Measurements from ENCODE around the gene KRT38. TPM values are rescaled to one million over a fixed set of nuclear protein-coding genes. Genes with fewer than 3 reads are reported as not detected.

KRT38 gene
- total and polyA plus RNA-seq, 7 donors: 0.03 TPM; not detected in 6

GRCh38 chr17:41393294-41393693 is 47.5 kb downstream of the KRT38 start:
- Histone ChIP-seq H3K9me3 (no peaks in the 10 kb centered on the region), H3K4me1 (no peaks in the 10 kb centered on the region), H3K27me3 (ENCODE audit: insufficient read depth in 3 of 3, low read length in 2 of 3) (no peaks in the 10 kb centered on the region), H3K4me3 (no peak overlapping the region), H3K36me3 (ENCODE audit: insufficient read depth in 1 of 2, low read depth in 1 of 2) (no peaks in the 10 kb centered on the region), H3K27ac (no peak overlapping the region)
- 54 to 65% (median 57%) methylated on average over 5 of the region's 5 CpGs for WGBS, 3 donors
- no peak for DNase-seq
- intact Hi-C loops (cut with DNase I): no loop called here
- TF ChIP-seq CTCF (IDR thresholded peaks at IDR 0.05): no peak
- no peak for ATAC-seq

GRCh38 chr17:41392278-41392677 is 48.5 kb downstream of the KRT38 start:
- Histone ChIP-seq H3K9me3 (no peaks in the 10 kb centered on the region), H3K27ac (no peak overlapping the region), H3K36me3 (ENCODE audit: insufficient read depth in 1 of 2, low read depth in 1 of 2) (no peaks in the 10 kb centered on the region), H3K4me3 (no peak overlapping the region), H3K27me3 (ENCODE audit: insufficient read depth in 3 of 3, low read length in 2 of 3) (no peaks in the 10 kb centered on the region), H3K4me1 (no peaks in the 10 kb centered on the region)
- DNase-seq (no peak), ATAC-seq (no peak)
- 96 to 100% (median 99%) methylated on average over 1 of the region's 1 CpG for WGBS, 3 donors
- intact Hi-C loops (cut with DNase I): no loop called here
- TF ChIP-seq CTCF (IDR thresholded peaks at IDR 0.05): no peak

GRCh38 chr17:41391535-41391934 is 49.2 kb downstream of the KRT38 start:
- peaks cover 6% of the 10 kb centered on the region for H3K9me3 ChIP-seq
- intact Hi-C loops (cut with DNase I): no loop called here
- H3K4me3 ChIP-seq: no peak overlapping the region
- ATAC-seq (no peak), DNase-seq (no peak)
- H3K27me3 ChIP-seq (ENCODE audit: insufficient read depth in 3 of 3, low read length in 2 of 3): no peaks in the 10 kb centered on the region
- H3K36me3 ChIP-seq (ENCODE audit: insufficient read depth in 1 of 2, low read depth in 1 of 2): no peaks in the 10 kb centered on the region
- TF ChIP-seq CTCF (IDR thresholded peaks at IDR 0.05): no peak
- H3K27ac ChIP-seq: no peak overlapping the region
- 64 to 78% (median 72%) methylated on average over 2 of the region's 2 CpGs for WGBS, 3 donors
- H3K4me1 ChIP-seq: no peaks in the 10 kb centered on the region

- intact Hi-C loops (cut with DNase I): no loop called here
- Histone ChIP-seq H3K9me3 (peaks cover 14% of the 10 kb centered on the region), H3K4me1 (no peaks in the 10 kb centered on the region), H3K4me3 (no peak overlapping the region), H3K27me3 (ENCODE audit: insufficient read depth in 3 of 3, low read length in 2 of 3) (no peaks in the 10 kb centered on the region), H3K36me3 (ENCODE audit: insufficient read depth in 1 of 2, low read depth in 1 of 2) (no peaks in the 10 kb centered on the region), H3K27ac (no peak overlapping the region)
- DNase-seq (no peak), ATAC-seq (no peak)
- no peak for TF ChIP-seq CTCF (IDR thresholded peaks at IDR 0.05)
- 60 to 68% (median 67%) methylated on average over 7 of the region's 7 CpGs for WGBS, 3 donors
Observed at GRCh38 chr17:41390411-41390938, 50.3 kb downstream of the KRT38 start.

GRCh38 chr17:41387670-41388069 is 53.1 kb downstream of the KRT38 start:
- TF ChIP-seq CTCF (IDR thresholded peaks at IDR 0.05): no peak
- H3K4me1 ChIP-seq: no peaks in the 10 kb centered on the region
- DNase-seq (no peak), ATAC-seq (no peak)
- no peaks in the 10 kb centered on the region for H3K36me3 ChIP-seq (ENCODE audit: insufficient read depth in 1 of 2, low read depth in 1 of 2)
- no peaks in the 10 kb centered on the region for H3K27me3 ChIP-seq (ENCODE audit: insufficient read depth in 3 of 3, low read length in 2 of 3)
- H3K27ac ChIP-seq: no peak overlapping the region
- H3K9me3 ChIP-seq: peaks cover 14% of the 10 kb centered on the region
- WGBS, 3 donors: 73 to 80% (median 78%) methylated on average over 4 of the region's 4 CpGs
- no peak overlapping the region for H3K4me3 ChIP-seq
- intact Hi-C loops (cut with DNase I): no loop called here
